ENCODE data around the gene NFATC3.
"Not testable (repeated sequence)": the region's sequence is repeated elsewhere in the genome, so short reads cannot be mapped to it uniquely, and the experiment has no call there.

NFATC3 gene

DNA sequence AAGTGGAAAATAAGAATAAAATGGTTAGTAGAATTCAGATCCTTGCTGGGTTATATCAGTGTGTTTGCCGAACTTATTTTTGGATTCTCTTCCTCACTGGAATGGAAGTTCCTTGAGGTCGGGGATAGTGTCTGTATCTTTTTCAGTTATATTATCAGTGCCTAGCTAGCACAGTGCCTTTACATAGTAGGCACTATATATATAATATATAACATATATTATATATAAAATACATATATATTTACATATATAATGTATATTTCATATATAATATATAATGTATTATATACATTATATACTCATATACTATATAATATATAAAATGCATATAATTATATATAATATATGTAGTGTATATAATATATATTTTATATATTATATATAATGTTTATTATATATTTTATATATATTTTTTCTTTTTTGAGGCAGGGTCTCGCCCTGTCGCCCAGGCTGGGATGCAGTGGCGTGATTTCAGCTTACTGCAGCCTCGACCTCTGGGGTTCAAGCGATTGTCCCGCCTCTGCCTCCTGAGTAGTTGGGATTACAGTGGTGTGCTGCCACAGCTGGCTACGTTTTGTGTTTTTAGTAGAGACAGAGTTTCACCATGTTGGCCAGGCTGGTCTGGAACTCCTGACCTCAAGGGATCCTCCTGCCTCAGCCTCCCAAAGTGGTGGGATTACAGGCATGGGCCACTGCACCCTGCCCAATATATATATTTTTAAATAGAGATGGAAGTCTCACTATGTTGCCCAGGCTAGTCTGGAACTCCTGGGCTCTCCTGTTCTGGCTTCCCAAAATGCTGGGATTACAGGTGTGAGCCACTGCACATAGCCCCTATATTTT lies 3.2 kb downstream of the NFATC3 start:
- DNase-seq (ENCODE audit: low read depth) = no peak

DNA sequence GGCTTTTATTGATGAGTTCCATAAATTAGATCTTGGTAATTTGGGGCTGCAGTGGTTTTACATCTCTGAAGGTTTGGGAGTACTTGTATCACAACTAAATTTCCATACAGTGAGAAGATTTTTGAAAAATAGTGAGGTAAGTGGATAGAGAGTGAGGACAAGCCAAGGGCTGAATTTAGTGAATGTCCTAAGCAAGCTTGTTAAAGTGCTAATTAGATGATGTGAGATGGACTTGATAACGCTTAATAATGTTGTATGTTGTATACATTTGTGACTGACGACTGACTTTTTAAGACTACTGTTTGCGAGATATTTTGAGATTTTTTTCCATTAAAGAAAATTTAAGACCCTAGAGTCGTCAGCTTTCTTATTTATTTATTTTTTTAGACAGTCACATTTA lies 3.9 kb downstream of the NFATC3 start:
- DNase-seq (ENCODE audit: low read depth) = no peak

DNA sequence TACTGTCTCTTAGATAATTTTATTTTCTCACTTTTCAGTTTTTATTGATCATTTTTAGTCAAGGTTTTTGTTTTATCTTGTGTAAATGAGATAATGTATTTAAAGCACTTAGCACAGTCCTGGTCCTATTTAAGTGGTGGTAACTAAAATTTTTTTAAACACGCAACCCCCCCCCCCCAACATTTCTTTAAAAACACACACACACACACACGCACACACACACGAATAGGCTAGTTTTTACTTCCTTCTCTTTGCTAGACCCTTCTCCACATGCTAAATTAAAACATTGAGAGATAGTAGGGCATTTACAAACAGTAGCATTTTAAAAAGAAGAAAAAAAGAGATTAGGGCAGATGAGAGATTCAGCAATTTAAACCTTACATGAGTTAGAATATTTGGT lies 5.0 kb downstream of the NFATC3 start:
- DNase-seq (ENCODE audit: low read depth) = no peak

DNA sequence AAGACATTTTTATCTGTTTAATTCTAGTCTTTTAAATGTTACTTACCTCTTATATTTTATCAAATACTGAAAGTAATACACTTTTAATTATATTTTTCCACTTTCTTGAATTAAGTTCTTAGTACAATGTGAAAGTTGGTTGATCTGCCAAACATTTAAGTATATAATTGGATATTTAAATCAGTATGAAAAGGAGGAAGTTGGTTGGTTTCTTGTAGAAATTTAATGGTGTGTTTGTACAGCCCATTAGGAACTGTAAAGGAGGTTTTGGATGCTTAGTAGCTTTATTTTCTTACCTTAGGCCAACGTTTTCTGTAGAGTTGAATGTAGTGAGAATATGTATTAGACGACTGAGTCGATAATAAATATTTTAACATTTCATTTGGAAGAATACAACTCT lies 5.4 kb downstream of the NFATC3 start:
- DNase-seq (ENCODE audit: low read depth) = no peak

DNA sequence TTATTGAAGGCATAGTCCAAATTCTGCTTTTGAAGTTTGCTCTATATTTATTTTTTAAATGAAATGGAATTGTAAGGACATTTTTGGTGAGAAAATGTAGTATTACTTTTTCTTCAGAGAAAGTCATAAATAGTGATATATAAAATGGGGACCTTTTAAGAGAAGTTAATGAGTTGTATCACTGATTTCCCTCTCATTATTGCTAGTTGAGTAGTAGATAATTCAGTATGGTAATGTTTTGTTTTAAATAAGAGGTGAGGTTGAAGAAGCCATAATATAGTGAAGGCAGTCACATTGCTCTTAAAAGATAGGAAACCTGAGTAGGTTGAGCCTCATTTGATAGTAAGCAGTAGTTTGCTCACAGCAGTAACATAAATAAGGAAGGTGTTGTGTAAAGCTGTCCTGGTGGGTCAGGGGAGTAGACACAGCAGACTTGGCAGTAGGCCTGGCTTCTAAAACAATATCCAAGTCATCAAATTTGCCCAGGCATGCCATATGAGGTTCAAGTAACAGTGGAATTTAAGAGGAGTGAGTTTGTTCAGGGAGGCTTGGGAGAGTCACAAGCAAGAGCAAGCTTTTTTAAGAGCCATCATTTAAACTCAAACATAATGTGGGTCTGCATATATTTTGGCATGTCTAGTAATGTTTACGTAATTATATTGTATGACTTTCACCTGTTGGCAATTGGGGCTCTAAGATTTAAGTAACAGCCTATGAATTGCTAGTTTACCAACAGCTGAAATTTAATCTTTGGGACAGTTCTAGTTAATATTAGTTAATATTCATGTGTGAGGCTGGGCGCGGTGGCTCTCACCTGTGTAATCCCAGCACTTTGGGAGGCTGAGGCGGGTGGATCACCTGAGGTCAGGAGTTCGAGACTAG lies 6.5 kb downstream of the NFATC3 start:
- no peak for DNase-seq (ENCODE audit: low read depth)

DNA sequence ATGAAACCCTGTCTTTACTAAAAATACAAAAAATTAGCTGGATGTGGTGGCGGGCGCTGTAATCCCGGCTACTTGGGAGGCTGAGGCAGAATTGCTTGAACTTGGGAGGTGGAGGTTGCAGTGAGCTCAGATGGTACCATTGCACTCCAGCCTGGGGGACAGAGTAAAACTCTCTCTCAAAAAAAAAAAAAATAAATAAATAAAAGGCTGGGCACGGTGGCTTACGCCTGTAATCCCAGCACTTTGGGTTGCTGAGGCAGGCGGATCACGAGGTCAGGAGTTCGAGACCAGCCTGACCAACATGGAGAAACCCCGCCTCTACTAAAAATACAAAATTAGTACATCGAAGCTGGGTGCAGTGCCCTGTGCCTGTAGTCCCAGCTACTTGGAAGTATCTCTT lies 7.1 kb downstream of the NFATC3 start:
- DNase-seq (ENCODE audit: low read depth) = not testable (repeated sequence)

DNA sequence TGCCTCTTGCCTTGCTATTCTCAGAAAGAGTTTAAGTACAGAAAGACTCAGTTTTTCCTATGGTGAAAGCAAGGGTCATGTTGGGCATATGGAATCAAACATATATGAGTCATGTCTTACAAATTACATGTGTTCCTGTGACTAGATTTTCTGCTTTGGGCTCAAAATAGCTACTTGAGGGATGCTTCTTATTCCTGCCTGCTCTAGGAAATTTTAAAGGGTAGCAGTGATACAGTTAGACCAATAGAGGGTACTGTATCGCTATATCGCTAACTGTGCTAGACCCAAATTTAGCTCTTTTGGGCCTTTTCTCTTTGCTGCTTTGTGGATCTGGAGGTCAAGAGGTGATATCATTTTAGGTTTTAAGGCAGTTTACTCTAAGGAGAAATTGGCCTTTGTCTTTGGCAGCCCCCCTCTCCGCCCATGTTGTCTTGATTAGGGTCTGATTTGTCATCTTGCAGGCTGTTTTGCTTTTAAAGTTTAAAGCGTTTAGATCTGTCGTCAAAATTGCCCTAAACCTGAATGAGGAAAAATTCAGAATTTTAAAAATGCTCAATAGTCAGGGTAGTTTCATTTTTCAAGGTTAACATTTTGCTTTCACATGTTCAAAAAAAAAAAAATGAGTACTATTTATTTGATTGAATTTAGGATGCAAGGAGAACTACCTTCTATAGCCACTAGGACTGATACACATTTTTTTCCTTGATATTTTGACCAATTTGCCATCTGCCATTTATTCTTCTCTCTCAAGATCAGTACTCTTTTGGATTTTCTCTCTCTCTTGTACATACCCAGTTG lies 8.8 kb downstream of the NFATC3 start:
- no peak for DNase-seq (ENCODE audit: low read depth)

DNA sequence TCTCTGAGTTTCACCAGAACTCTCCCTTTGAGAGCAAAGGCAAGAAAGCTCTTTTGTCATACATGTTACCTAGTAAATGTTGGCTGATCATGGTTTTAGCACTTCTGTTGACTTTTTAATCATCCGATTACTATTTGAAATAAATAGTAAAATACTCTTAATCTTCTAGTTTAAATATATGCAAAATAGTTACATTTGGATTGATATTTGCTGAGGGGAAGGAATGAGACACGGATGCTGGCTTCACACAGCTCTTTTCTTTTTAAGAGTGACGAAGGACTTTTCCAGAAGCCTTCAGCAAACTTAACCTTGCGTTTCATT lies 9.4 kb downstream of the NFATC3 start:
- no peak for DNase-seq (ENCODE audit: low read depth)

DNA sequence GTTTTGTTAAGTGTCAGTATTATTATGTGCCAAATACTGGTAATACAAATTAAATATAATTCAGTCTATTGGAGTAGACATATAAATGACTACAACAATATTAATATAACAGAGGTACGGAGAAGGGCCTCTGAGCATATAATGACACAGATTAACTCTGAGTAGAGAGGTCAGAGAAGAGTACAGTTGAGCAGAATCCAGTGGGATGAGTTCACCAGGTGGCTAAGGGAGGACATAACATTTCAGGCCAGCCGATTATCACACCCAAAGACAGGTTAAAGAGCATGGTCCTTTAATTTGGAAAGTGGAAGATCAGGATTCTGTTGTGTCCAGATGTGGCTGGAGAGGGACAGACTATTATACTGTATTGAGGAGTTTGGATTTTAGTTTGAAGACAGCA lies 11.3 kb downstream of the NFATC3 start:
- DNase-seq (ENCODE audit: low read depth) = no peak

DNA sequence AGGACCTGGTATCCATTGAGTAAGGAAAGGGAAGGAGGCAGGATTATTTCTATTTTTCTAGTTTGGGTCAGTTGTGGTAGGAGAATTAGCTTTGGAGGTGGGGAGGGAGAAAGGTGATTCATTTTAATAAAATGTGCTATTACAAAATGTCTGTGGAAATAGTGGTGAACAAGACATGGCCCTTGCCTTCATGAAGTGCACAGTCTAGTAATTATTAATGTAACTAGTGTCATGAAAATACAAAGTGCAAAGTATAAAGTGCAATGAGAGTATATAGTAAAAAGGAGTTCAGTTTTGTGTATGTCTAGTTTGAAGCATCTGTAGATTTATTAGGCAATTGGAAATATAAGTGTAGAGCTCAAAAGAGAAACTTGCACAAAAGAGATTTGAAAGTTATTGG lies 11.9 kb downstream of the NFATC3 start:
- no peak for DNase-seq (ENCODE audit: low read depth)

DNA sequence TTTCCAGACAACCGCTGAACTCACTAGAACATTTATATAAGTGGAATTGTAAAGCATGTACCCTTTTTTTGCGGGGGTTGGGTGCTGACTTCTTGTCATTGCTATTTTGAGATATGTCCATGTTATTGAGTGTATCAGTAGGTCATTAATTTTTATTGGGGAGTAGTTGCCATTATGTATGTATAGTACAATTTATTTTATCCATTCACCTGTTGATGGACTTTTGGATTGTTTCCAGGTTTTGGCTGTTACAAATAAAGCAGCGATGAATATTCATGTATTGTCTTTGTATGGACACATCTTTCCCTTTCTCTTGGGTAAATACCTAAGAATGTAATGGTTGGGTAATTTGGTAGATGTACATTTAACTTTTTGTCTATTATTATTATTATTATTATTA lies 12.7 kb downstream of the NFATC3 start:
- no peak for DNase-seq (ENCODE audit: low read depth)

DNA sequence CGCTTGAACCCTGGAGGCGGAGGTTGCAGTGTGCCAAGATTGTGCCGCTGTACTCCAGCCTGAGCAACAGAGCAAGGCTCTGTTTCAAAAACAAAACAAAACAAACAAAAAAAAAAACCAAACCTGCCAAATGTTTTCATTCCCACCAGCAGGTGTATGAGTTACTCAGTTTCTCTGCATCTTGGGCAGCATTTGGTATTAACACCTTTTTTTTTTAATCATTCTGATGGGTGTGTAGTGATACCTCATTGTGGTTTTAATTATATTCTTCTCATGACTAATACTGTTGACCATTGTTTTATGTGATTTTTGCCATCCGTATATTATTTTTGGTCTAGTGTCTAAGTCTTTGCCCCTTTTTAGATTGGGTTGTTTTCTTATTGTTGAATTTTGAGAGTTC lies 15.3 kb downstream of the NFATC3 start:
- DNase-seq (ENCODE audit: low read depth) = no peak

DNA sequence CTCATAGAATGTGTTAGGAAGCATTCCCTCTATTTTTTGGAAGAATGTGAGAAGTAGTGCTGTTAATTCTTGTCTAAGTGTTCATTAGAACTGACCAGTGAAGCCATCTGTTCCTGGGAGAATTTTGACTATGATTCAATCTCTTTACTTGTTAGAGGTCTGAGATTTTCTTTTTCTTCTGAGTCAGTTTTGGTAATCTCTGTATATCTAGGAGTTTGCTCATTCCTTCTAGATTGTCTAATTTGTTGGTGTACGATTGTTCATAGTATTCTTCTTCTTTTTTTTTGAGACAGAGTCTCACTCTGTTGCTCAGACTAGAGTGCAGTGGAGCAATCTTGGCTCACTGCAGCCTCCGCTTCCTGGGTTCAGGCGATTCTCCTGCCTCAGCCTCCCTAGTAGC lies 20.4 kb downstream of the NFATC3 start:
- DNase-seq (ENCODE audit: low read depth) = no peak

DNA sequence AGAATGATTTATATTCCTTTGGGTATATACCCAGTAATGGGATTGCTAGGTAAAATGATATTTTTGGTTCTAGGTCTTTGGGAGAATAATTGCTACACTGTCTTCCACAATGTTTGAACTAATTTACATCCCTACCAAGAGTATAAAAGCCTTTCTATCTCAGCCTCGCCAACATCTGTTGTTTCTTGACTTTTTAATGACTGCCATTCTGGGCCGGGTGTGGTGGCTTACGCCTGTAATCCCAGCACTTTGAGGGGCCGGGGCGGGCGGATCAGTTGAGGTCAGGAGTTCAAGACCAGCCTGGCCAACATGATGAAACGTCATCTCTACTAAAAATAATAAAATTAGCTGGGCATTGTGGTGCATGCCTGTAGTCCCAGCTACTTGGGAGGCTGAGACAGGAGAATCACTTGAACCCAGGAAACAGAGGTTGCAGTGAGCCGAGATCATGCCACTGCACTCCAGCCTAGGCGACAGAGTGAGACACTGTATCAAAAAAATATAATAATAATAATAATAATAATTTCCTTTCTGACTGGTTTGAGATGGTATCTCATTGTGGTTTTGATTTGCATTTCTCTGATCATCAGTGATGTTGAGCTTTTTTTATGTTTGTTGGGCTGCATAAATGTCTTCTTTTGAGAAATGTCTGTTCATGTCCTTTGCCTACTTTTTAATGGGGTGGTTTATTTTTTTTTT lies 22.2 kb downstream of the NFATC3 start:
- not testable (repeated sequence) for DNase-seq (ENCODE audit: low read depth)

DNA sequence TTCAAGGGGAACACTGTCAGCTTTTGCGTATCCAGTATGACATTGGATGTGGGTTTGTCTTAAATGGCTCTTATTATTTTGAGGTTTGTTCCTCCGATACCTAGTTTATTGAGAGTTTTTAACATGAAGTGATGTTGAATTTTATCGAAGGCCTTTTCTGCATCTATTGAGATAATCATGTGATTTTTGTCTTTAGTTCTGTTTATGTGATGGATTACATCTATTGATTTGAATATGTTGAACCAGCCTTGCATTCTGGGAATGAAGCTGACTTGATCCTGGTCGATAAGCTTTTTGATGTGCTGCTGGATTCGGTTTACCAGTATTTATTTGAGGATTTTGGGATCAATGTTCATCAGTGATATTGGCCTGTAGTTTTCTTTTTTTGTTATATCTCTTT lies 24.0 kb downstream of the NFATC3 start:
- not testable (repeated sequence) for DNase-seq (ENCODE audit: low read depth)

DNA sequence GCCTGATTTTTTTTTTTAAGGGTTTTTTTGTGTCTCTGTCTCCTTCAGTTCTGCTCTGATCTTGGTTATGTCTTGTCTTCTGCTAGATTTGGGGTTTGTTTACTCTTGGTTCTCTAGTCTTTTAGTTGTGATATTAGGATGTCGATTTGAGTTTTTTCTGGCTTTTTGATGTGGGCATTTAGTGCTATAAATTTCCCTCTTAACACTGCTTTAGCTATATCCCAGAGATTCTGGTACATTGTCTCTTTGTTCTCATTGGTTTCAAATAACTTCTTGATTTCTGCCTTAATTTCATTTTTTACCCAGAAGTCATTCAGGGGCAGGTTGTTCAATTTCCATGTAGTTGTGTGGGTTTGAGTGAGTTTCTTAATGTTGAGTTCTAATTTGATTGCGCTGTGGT lies 25.4 kb downstream of the NFATC3 start:
- DNase-seq (ENCODE audit: low read depth) = not testable (repeated sequence)

DNA sequence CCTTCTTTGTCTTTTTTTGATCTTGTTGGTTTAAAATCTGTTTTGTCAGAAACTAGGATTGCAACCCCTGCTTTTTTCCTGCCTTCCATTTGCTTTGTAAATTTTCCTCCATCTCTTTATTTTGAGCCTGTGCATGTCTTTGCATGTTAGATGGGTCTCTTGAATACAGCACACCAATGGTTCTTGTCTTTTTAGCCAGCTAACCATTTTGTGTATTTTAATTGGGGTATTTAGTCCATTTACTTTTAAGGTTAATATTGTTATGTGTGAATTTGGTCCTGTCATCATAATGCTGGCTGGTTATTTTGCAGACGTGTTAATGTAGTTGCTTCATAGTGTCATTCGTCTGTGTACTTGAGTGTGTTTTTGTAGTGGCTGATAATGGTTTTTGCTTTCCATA lies 26.2 kb downstream of the NFATC3 start:
- DNase-seq (ENCODE audit: low read depth) = no peak

DNA sequence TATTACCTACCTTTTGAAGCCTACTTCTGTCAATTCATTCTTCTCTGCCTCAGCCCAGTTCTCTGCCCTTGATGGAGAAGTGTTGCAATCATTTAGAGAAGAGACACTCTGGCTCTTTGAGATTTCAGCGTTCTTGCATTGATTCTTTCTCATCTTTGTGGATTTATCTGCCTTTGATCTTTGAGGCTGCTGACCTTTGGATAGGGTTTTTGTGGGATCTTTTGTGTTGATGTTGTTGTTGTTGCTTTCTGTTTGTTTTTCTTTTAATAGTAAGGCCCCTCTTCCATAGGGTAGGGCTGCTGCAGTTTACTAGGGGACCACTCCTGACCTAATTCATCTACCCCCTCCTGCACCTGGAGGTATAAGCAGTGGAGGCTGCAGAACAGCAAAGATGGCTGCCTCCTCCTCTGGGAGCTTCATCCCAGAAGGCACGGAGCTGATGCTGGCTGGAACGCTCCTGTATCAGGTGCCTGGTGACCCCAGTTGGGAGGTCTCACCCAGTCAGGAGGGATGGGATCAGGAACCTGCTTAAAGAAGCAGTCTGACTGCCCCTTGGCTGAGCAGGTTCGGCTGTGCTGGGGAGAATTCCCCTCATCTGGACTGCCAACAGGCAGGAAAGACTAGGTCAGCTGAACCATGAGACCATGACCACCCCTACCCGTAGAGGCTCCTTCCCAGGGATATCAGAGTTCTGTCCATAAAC lies 28.0 kb downstream of the NFATC3 start:
- DNase-seq (ENCODE audit: low read depth) = no peak

DNA sequence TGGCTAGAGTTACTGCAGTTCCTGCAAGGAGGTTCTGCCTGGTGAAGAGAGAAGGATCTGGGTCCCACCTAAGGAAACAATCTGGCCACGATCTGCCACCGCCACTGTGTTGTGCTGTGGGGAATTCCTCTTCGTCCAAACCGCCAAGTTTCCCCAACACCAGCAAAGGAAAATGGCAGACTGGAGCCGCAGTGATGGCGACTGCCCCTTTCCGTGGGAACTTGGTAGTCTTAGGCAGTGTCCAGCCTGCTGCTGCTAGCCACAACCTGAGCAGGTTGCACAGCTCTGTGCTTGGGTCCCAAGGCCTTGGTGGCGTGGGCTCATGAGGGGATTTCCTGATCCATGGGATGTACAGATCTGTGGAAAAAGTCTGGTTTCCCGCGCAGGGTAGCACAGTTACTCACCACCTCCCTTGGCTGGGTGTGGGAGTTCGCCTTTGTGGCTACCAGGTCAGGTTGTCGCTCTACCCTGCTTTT lies 28.6 kb downstream of the NFATC3 start:
- DNase-seq (ENCODE audit: low read depth) = no peak

DNA sequence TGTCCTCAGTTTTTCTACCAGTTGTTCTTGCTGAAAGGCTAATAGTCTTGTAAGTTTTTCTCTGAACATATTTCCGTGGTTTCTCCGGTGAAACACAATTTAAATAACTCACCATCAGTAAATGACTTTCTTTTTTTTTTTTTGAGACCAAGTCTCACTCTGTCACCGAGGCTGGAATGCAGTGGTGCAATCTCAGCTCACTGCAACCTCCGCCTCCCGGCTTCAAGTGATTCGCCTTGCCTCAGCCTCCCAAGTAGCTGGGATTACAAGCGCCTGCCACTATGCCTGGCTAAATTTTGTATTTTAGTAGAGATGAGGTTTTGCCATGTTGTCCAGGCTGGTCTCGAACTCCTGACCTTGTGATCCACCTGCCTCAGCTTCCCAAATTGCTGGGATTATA lies 29.8 kb downstream of the NFATC3 start:
- not testable (repeated sequence) for DNase-seq (ENCODE audit: low read depth)

DNA sequence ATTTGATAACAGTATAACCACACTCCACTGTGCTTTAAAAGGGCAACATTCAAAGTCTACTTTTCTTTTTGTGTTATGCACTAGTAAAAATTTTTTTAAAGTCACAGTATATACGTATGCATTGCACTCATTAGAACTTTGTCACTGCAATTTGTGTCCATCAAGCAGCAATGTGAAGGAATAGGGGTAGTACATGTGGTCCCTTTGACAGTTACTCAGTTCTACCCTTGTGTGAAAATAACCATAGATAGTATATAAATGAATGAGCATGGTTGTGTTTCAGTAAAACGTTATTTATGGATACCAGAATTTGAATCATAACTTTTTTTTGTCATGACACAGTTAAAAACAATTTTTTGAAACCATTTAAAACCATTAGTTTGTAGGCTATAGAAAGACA lies 30.7 kb downstream of the NFATC3 start:
- no peak for DNase-seq (ENCODE audit: low read depth)
